NCI-H187 (cell line): ENCODE data around the gene GAL3ST2.
"Not testable (repeated sequence)": the region's sequence is repeated elsewhere in the genome, so short reads cannot be mapped to it uniquely, and the experiment has no call there.

ENCODE experiments used
- DNase-seq, 2 experiments: peaks; one replicate each; lab custom pipeline; 2025; lab: John Stamatoyannopoulos, UW

The GAL3ST2 gene

DNA sequence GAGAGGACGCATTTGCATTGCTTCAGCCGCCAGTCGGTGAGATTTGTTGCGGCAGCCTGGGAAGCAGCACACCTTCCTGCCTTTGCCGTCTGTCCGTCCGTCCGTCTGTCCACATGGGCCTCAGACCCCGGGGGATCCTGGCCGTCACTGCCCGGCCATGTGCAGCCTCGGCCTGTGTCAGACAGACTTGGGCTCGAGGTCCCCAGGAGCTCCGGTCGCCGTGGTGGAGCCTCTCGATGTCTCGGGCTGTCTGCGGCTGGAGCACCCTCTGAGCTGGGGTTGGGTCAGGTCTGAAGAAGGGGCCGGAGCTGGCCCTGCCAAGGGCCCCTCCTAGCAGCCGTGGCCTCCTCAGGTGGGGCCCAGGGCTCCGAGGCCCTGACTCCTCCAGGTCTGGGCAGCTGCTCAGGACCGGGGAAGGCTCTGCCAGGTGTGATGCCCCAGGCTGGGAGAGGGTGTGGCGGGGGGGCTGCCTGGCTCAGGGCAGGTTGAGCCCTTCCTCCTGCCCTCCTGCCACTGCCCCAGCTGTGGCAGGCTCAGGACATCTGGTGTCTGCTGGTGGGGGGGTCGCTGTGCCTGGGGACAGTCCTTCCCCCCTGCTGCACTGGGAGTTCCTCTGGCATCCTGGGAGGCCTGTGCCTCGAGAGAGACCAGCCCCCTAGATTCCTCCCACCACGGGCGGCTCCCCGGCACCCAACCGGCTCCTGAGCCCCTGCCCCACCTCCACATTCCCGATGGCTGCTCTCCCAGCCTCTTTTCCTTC lies 44.2 kb downstream of the GAL3ST2 start:
- no peak for DNase-seq

DNA sequence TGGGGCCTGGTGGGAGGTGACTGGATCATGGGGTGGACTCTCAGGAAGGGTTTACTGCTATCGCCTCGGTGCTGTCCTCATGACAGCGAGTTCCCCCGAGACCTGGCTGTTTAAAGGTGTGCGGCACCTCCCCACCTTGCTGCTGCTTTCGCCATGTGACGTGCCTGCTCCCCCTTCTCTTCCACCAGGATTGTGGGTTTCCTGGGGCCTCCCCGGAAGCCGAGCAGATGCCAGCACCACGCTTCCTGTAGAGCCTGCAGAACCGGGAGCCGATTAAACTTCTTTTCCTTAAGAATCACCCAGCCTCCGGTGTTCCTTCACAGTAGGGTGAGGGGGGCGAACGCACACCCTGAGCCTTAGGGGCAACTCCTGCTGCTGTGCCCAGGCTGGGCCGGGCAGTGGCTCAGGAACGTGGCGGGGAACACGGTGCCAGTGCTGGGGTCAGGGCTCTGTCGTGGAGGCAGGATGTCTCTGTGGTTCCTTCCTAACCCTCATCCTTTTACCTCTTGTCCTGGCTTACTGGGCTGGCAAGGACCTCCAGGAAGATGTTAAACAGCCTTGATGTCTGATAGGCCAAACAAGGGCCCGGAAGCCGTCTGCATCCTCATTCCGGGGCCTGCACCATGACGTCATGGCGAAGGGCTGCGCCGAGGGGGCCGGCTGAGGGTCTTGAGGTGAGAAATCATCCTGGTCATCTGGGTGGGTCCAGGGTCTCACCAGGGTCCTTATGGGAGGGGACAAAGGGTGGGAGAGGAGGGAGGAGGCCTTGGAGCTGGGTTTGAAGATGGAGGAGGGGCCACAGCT lies 45.0 kb downstream of the GAL3ST2 start:
- DNase-seq: no peak

DNA sequence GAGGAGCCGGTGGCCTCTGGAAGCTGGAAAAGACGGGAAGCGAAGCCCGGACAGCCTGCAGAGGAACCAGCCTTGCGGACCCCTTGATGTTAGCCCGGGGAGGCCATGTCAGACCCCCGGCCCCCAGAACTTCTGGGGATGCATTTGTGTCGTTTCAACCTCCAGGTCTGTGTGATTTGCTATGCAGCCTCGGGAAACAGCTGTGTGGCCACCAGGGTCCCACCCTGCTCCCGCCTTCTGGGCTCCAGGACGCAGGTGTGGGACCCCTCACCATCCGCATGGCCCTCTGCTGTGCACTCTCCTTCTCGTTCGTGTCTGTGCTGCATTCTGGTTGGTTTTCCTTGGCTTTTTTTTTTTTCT lies 45.6 kb downstream of the GAL3ST2 start:
- no peak for DNase-seq

DNA sequence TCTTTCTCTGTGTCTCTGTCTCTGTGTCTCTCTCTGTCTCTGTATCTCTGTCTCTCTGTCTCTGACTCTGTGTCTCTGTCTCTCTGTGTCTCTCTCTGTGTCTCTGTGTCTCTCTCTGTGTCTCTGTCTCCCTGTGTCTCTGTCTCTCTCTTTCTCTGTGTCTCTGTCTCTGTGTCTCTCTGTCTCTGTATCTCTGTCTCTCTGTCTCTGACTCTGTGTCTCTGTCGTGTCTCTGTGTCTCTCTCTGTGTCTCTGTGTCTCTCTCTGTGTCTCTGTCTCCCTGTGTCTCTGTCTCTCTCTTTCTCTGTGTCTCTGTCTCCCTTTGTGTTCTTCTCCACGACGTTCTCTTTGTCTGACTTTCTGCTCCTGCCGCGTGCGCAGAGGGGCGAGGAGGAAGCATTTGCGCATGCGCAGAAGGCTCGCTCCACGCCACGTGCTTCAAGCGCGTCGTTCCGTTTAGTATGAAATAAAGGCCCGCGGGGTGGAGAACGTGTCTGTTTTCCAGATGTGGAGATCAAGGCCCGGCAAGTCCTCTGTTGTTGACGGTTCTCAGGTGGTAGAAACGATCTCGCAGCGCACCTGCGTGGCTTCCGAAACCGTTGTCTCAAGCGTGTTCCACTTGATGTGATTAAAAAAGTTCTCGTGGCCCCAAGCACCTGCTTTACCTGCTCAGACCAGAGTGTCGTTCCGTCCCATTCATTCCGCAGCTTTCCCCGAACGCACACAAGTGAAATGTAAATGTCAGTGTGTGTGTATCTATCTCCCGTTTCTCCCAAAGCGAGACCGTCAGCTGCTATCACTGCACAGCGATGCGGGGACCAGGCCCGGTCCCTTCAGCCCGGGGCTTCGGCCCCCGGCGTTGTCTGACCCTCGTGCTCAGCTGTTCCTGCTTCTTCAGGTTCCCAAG lies 47.2 kb downstream of the GAL3ST2 start:
- DNase-seq: not testable (repeated sequence)

DNA sequence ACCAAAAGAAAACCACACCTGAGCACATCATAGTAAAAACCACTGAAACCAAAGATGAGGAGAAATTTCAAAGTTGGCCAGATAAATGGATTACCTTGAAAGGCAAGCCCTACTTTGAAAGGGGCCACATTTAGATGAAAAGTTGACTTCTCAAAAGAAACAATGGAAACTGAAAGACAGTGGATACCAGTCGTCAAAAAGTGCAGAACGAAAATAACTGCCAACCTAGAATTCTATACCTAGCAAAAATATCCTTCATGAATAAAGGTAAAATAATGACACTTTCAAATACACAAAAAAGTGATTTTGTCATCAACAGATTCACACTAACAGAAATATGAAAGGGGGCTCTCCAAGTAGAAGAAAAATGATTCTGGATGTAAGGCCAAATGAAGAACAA lies 50.8 kb downstream of the GAL3ST2 start:
- no peak for DNase-seq

DNA sequence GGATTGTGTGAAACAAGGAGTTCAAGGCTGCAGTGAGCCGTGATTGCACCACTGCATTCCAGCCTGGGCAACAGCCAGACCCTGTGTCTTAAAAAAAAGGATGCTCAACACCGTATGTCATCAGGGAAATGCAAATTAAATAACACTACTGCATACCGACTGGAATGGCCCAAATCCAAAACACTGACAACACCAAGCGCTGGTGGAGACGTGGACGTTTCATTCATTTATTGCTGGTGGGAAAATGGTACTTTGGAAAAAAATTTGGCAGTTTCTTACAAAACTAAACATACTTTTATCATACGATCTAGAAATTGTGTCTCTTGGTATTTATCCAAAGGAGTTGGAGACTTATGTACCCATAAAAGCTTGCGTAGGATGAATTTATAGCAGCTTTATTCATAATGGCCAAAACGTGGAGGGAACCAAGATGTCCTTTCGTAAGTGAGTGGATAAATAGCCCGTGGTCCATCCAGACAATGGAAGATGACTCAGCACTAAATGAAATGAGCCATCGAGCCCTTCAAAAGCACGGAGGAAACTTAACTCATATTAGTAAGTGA lies 56.6 kb downstream of the GAL3ST2 start:
- no peak for DNase-seq

DNA sequence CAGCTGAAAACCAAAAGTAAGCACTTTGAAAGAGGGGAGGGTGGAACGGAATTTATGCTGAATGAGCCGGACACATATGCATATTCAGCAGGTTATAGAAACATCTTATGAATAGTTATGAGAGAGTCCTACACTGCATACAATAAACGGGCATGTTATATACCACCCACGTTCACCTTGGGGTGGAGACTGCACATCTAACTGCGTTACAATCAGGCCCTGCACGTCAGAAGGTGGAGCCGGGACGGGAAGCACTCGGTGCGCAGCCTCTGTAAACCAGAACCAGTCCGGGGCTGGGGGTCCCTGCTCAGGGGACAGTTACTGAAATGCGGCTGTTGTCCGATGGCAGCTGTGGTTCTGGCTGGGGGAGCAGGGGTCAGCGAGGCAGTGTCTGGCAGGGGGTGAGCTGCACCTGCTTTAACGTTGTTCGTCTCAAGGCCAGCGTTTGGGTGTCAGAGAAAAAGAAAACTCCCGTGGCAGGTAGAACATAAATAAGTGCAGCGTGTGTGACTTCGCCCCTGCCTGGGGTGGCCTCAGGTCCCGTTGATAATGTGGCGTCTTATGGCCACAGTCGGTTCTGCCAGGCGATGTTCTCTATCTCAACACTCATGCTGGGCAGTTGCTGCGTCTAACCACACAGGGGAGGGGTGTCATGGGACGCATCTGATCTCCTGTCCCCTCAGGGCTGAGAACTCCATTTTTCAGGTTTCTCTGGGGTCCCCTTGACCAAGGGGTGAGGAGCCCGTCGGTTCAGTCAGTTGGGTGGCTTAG lies 57.3 kb downstream of the GAL3ST2 start:
- DNase-seq: not testable (repeated sequence)

DNA sequence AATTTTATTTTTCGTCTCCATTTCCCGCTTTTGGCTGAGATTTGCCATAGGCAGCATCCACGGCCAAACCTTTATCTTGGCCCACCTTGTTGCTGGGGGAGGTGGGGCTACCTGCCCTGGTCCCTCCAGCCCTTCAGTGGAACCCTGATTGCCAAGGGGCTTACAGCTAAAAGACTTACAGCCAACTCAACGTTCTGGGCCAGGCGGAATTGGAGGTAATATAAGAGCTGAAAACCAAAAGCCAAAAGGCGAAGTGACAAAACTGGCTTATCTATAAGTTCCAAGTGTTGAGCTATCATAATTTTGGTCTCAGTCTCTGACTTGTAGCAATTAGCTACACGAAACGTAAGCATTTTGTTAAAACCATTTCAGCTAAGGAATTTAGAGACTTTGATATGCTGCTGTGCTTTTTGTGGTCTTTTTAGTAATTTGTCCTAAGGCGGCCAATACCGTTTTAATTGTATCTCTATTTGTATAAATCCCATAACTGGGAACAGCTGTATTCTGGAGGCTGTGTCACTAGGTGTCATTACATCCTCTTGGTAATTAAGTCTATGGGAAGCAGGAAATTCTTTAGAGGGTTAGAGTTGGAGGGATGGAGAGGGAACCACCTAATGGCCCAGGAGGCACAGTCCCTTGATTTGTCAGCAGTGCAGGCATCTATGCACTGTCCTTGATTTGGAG lies 58.0 kb downstream of the GAL3ST2 start:
- no peak for DNase-seq

DNA sequence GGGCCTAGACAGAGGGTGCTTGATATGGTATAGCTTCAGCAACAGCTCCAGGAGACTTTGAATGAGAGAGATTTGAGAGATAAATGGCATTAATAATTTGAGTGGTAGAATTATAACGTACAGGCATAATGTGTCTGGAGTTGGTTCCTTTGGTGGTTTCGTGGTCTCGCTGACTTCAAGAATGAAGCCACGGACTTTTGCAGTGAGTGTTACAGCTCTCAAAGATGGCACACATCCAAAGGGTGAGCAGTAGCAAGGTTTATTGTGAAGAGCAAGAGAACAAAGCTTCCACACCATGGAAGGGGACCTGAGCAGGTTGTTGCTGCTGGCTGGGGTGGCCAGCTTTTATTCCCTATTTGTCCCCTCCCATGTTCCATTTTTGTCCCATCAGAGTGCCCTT lies 59.0 kb downstream of the GAL3ST2 start:
- no peak for DNase-seq

DNA sequence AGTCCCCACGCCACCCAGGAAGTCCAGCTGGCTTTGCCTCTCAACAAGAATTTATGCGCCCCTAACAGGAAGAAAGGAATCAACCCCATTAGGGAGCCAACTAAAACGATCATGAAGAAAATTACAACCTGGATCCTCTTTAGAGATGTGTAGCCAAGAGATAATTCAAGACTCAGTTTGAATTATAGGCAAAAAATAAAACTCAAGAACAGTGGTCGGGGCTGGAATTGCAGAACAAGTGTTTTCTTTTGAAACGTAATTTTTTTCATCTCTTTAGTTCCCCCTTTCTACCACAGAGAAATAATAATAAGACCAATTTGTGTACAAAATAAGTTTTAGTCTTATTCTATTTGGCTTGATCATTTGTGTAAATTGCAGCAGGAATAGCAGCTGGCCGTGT lies 59.7 kb downstream of the GAL3ST2 start:
- no peak for DNase-seq

DNA sequence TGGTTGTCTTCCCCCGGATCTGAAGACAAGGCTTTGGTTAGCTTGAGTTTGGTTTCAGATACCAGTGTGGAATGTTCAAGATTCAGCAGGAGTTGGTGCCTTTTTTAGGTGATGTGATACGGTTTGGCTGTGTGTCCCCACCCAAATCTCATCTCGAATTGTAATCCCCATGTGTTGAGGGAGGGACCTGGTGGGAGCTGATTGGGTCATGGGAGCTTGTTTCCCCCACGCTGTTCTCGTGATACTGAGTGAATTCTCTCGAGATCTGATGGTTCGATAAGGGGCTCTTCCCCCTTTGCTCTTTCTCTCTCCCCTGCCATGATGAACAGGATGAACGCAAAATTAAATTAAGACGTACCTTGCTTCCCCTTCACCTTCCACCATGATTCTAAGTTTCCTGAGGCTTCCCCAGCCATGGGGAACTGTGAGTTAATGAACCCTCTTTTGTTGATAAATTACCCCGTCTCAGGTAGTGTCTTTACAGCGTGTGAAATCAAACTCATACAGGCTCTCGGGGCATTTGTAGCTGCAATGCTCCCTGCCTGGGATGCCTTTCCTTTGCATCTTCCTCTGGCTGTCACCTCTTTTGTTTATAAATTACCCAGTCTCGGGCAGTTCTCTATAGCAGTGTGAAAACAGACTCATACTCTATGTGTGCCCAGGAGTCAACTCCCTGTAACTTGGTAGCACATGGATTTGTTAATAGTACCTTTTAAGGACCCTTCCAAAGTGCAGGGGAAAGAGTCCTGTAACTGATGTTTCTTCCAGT lies 60.8 kb downstream of the GAL3ST2 start:
- no peak for DNase-seq

DNA sequence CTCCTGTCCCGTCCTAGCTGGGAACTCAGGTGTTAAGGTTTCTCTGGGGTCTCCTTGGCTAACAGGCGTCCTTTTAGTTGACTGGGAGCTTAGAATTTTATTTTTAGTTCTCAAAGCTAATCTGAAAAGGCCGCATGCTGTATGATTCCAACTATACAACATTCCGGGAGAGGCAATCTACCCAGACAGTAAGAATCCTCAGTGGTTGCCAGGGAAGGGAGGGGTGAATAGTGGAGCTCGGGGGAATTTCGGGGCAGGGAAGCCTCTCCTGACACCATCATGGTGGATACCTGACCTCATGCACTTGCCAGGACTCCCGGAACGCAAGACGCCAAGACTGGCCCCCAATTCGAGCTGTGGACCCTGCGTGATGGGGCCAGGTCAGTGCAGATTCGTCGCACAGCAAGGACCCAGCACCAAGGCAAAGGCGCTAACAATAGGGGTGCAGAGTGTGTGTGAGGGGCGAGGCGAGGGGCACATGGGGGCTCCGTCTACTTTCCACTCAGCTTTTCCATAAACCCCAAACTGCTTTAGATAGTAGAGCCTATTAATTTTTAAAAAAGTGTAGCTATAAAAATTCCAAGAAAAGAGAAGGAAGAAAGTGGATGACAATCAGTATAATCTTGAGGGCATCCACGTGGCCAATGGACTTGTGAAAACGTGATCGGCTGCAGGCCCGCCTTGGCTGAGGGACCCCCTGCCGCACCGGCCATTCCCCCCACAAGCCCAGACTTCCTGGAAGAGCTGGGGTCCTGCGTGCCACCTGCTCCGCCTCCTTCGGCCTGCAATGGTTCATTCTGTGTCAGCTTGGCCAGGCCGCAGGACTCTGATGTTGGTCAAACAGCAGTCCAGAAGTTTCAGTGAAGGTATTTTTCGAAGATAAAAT lies 64.8 kb downstream of the GAL3ST2 start:
- no peak for DNase-seq

DNA sequence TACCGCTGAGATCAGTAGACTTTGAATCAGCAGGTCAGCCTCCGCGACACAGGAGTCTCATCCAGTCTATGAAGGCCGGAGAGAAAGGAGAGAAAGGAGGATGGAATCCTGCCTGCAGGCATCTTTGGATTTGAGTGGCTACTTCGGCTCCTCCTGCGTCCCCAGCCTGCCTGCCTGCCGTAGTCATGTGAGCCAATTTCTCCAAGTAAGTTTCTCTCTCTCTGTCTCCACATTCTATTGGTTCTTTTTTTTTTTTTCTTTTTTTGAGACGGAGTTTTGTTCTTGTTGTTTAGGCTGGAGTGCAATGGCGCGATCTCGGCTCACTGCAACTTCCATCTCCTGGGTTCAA lies 65.4 kb downstream of the GAL3ST2 start:
- no peak for DNase-seq

DNA sequence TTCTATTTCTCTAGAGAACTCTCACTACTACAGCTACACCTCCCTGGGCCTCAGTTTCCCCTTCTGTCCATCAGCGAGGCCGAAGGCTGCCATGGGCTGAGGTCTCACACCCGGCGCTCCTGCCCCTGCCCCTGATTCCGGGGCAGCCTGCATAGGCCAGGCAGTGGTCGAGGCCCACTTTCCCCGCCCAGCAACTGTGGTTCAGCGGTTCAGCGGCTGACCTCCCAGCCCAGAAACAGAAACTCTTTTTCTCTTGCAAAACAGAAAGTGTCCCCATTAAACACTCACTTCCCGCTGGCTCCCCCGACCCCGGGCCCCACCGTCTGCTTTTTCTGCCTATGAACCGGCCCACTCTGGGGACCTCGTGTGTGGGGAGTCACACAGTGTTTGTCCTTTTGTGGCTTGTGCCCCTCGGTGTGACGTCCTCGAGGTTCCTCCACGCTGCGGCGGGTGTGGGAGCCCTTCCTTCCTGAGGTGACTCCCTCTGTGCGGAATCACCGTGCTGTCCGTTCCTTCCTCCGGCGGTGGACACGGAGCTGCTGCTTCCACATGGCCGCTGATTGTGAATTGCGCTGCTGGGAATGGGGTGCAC lies 66.1 kb downstream of the GAL3ST2 start:
- DNase-seq: no peak

DNA sequence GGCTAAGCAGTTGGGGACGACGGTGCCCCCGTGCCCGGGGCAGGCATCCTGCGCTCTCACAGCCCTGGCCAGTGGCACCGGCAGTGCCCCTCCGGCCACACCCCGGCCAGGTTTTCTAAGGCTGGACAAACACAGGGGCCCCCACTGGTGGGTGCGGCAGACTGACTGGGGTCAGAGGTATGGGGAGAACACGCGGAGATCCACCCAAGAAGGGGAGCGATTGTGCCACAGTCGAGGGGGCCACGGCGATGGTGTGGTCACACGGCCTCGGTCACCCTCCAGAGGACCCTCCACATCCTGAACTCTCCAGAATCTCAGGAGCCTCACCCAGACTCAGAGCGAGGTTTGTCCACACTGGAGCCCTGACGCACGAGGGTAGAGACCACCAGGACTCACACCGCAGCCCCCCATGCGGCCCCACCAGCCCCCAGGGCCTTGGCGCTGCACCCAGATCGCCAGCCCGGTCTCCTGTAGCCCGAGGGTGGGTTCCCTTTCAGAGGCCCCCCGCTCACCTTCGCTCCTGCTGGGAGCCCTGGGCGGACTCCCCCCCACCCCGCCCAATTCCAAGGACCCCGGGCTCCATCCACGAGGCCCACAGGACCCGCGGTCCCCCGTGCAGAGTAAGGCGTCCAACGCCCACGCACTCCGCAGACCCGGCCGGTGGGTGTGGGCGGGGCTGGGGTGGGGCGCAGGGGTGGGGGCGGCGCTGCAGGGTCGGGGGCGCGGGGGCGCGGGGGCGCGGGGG lies 66.9 kb downstream of the GAL3ST2 start:
- DNase-seq: no peak

DNA sequence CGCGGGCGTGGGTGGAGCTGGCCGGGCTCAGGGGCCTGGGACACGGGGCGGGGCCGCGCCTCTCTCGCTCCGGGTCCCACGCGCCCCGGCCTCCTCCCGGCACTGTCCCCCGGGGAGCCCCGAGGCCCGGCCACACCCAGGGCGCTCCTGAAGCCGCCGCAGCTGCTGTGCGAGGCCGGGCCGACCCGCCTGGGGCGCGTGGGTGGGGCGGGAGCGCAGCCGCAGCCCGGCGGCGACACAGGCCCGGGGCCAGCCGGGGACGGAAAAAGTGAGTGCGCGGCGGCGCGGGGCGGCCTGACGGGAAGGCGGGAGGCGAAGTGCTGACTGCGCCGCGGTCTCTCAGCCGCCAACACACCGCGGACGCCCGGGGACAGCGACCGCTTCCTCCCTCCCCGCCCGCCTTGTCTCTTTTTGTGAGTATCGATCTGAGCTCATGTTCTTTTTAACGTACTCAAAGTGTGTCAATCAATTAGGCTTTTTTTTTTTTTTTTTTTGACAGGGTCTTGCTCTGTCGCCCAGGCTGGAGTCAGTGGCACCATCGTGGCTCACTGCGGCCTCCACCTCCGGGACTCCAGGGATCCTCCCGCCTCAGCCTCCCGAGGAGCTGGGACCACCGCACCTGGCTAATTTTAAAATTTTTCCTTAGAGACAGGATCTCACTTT lies 67.6 kb downstream of the GAL3ST2 start:
- DNase-seq: no peak

DNA sequence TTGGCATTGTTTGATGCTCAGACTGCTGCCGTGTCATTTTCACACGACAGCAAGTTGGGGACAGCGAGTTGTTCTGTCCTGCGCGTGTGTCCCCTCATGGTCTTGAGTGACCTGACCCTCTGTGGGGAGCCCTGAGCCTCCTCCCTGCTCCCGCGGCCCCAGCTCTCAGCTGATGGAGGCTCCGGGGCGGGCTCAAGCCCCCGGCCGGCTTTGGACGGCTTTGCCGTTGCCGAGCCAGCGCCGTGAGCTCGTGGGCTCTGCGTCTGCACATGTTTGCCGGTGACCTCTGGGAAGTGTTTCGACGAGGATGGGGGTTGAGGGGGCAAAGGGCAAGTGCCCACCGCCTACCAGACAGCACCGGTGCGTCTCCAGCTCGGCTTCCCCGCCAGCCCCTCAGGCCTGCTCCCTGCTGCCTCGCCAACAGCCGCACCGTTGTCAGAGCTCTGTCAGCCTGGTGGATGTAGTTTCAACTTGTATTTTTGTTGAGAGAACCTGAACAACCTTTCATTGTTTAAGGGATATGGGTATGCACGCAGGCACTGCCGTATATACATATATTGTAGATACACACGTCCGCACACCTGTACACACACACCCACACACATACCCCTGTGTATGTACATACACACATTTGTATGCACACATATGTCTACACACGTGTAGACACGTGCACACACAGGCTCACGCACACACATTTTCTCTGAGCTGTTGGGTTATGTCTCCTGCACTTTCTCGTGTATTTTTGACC lies 68.4 kb downstream of the GAL3ST2 start:
- no peak for DNase-seq
